ENCODE measurements around the gene PDHA1. TPM values are rescaled to one million over a fixed set of nuclear protein-coding genes. Genes with fewer than 3 reads are reported as not detected.

The PDHA1 gene
- total RNA-seq, 6 donors from 2014 or later, result 60.6 to 216 (median 111) TPM

GRCh38 chrX:19382555-19383145, 38.9 kb downstream of the PDHA1 start:
- H3K27ac ChIP-seq, result no peak overlapping the region
- TF ChIP-seq EP300 (IDR thresholded peaks at IDR 0.05), result no peak
- no peak for TF ChIP-seq POLR2AphosphoS5 (IDR thresholded peaks at IDR 0.05)
- TF ChIP-seq POLR2A (IDR thresholded peaks at IDR 0.05), result no peak
- TF ChIP-seq, protein P1, sequence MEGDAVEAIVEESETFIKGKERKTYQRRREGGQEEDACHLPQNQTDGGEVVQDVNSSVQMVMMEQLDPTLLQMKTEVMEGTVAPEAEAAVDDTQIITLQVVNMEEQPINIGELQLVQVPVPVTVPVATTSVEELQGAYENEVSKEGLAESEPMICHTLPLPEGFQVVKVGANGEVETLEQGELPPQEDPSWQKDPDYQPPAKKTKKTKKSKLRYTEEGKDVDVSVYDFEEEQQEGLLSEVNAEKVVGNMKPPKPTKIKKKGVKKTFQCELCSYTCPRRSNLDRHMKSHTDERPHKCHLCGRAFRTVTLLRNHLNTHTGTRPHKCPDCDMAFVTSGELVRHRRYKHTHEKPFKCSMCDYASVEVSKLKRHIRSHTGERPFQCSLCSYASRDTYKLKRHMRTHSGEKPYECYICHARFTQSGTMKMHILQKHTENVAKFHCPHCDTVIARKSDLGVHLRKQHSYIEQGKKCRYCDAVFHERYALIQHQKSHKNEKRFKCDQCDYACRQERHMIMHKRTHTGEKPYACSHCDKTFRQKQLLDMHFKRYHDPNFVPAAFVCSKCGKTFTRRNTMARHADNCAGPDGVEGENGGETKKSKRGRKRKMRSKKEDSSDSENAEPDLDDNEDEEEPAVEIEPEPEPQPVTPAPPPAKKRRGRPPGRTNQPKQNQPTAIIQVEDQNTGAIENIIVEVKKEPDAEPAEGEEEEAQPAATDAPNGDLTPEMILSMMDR (IDR thresholded peaks at IDR 0.05), result peak in 4 of 6 experiments; percentile 22 to 51 (median 50)
- WGBS, 2 donors, result 36 to 57% methylated on average over 3 to 16 of the region's 16 CpGs
- DNase-seq (peak in 1 of 2 donors; percentile 67), ATAC-seq (ENCODE audit: low FRiP score in 2 of 2) (peak; percentile 36 to 67)
- H3K27me3 ChIP-seq, result no peaks in the 10 kb centered on the region
- no peaks in the 10 kb centered on the region for H3K9me3 ChIP-seq
- H3K4me3 ChIP-seq, result no peak overlapping the region
- peaks cover 0 to 2% (median 0%) of the 10 kb centered on the region in 4 donors for H3K4me1 ChIP-seq
- no peaks in the 10 kb centered on the region for H3K36me3 ChIP-seq

- Histone ChIP-seq H3K27me3 (no peaks in the 10 kb centered on the region), H3K4me3 (no peak overlapping the region), H3K27ac (no peak overlapping the region), H3K9me3 (no peaks in the 10 kb centered on the region), H3K4me1 (peaks cover 0 to 6% (median 0%) of the 10 kb centered on the region in 4 donors), H3K36me3 (no peaks in the 10 kb centered on the region)
- TF ChIP-seq, protein P1 (IDR thresholded peaks at IDR 0.05), result no peak
- TF ChIP-seq POLR2AphosphoS5 (IDR thresholded peaks at IDR 0.05) (no peak), POLR2A (IDR thresholded peaks at IDR 0.05) (no peak), EP300 (IDR thresholded peaks at IDR 0.05) (no peak)
- DNase-seq, result no peak
- 75 to 100% methylated on average over 3 to 4 of the region's 4 CpGs for WGBS, 2 donors
- ATAC-seq (ENCODE audit: low FRiP score in 2 of 2), result no peak
These were observed 43.0 kb downstream of the PDHA1 start for GRCh38 chrX:19386679-19387078.

GRCh38 chrX:19388064-19388679, 44.4 kb downstream of the PDHA1 start:
- no peak overlapping the region for H3K4me3 ChIP-seq
- no peak overlapping the region for H3K27ac ChIP-seq
- TF ChIP-seq POLR2A (IDR thresholded peaks at IDR 0.05) (no peak), POLR2AphosphoS5 (IDR thresholded peaks at IDR 0.05) (no peak), EP300 (IDR thresholded peaks at IDR 0.05) (no peak)
- TF ChIP-seq, protein P1 (IDR thresholded peaks at IDR 0.05), result no peak
- H3K4me1 ChIP-seq, result peaks cover 0 to 6% (median 0%) of the 10 kb centered on the region in 4 donors
- no peak for DNase-seq
- H3K9me3 ChIP-seq, result no peaks in the 10 kb centered on the region
- 62 to 83% methylated on average over 1 to 13 of the region's 13 CpGs for WGBS, 2 donors
- peak in 1 of 2 donors; percentile 52 for ATAC-seq (ENCODE audit: low FRiP score in 2 of 2)
- no peaks in the 10 kb centered on the region for H3K27me3 ChIP-seq
- no peaks in the 10 kb centered on the region for H3K36me3 ChIP-seq

- WGBS, 2 donors, result 58 to 65% methylated on average over 8 of the region's 8 CpGs
- TF ChIP-seq POLR2AphosphoS5 (IDR thresholded peaks at IDR 0.05) (no peak), EP300 (IDR thresholded peaks at IDR 0.05) (no peak), POLR2A (IDR thresholded peaks at IDR 0.05) (no peak)
- TF ChIP-seq, protein P1 (IDR thresholded peaks at IDR 0.05), result no peak
These were observed 45.0 kb downstream of the PDHA1 start for GRCh38 chrX:19388741-19389140.

More at GRCh38 chrX:19388741-19389140, 45.0 kb downstream of the PDHA1 start:
- no peak for ATAC-seq (ENCODE audit: low FRiP score in 2 of 2)
- Histone ChIP-seq H3K27ac (no peak overlapping the region), H3K27me3 (no peaks in the 10 kb centered on the region), H3K4me3 (no peak overlapping the region), H3K36me3 (no peaks in the 10 kb centered on the region), H3K9me3 (no peaks in the 10 kb centered on the region), H3K4me1 (peaks cover 0 to 6% (median 0%) of the 10 kb centered on the region in 4 donors)
- DNase-seq, result no peak
